ENCODE results near the gene SYAP1.

DNA sequence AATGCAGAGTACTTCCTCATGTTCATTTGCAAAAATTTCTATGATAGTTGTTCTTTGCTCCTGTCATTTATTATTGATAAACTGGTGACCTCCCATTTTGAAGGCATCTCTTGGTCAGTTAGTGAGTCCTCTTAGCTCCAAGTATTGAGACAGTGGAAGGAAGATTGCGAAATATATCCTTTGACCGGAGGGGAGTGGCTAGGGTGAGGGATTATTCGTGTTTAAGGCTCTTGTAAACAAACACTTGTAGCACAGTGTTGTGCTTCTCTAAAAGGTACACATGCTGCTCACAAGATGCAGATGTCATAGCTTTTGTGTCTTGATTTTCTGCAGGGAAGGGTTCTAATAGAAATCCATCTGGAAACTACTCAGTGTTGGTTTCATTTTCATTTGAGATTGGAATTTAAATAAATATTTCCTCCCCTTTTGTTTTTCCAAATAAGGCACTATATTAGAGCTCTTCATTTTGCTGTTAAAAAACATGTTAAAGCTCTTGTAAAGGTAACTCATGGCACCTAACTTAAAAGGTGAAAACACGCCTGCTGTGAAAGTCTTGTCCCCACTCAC is 88.6 kb downstream of the SYAP1 start:
- TF ChIP-seq POLR2AphosphoS5 (IDR thresholded peaks at IDR 0.05) (no peak), POLR2A (IDR thresholded peaks at IDR 0.05) (no peak), EP300 (IDR thresholded peaks at IDR 0.05) (no peak)
- TF ChIP-seq, protein P1, sequence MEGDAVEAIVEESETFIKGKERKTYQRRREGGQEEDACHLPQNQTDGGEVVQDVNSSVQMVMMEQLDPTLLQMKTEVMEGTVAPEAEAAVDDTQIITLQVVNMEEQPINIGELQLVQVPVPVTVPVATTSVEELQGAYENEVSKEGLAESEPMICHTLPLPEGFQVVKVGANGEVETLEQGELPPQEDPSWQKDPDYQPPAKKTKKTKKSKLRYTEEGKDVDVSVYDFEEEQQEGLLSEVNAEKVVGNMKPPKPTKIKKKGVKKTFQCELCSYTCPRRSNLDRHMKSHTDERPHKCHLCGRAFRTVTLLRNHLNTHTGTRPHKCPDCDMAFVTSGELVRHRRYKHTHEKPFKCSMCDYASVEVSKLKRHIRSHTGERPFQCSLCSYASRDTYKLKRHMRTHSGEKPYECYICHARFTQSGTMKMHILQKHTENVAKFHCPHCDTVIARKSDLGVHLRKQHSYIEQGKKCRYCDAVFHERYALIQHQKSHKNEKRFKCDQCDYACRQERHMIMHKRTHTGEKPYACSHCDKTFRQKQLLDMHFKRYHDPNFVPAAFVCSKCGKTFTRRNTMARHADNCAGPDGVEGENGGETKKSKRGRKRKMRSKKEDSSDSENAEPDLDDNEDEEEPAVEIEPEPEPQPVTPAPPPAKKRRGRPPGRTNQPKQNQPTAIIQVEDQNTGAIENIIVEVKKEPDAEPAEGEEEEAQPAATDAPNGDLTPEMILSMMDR (IDR thresholded peaks at IDR 0.05), result no peak

Measured in upper lobe of left lung (tissue), 4 donors.